Karpas-422 (cell line): ENCODE results near the gene CMTM5. TPM values are rescaled to one million over a fixed set of nuclear protein-coding genes. Genes with fewer than 3 reads are reported as not detected.

Experiments
- DNase-seq: peaks from one replicate; pipeline ENCODE4 v3.0.0-alpha.2; 2015
- H2AFZ ChIP-seq: fragments of 200-600 bp; sonication (generic); 2 replicates; pipeline ENCODE4 v1.6.1; 2014; ENCODE audit warnings: antibody characterized with exemption, low read length, mixed read lengths
- H3K27ac ChIP-seq: fragments of 200-600 bp; sonication (generic); 2 replicates; pipeline ENCODE4 v1.5.1; 2014; ENCODE audit warnings: mild to moderate bottlenecking, low read length, moderate library complexity
- H3K27me3 ChIP-seq: fragments of 200-600 bp; sonication (generic); 2 replicates; pipeline ENCODE4 v1.6.1; 2014; ENCODE audit warnings: low read length, mixed read lengths
- H3K36me3 ChIP-seq: fragments of 200-600 bp; sonication (generic); 2 replicates; pipeline ENCODE4 v1.6.1; 2014; ENCODE audit warnings: low read length, mixed read lengths; ENCODE audit not compliant: insufficient read depth
- H3K4me1 ChIP-seq: fragments of 200-600 bp; sonication (generic); 2 replicates; pipeline ENCODE4 v1.6.1; 2014; ENCODE audit warnings: mild to moderate bottlenecking, low read length, mixed read lengths
- H3K4me2 ChIP-seq: fragments of 200-600 bp; sonication (generic); 2 replicates; pipeline ENCODE4 v1.6.1; 2014; ENCODE audit warnings: low read length, low read depth, mild to moderate bottlenecking; ENCODE audit not compliant: poor library complexity, severe bottlenecking
- H3K4me3 ChIP-seq: fragments of 200-600 bp; sonication (generic); 2 replicates; pipeline ENCODE4 v1.5.1; 2014; ENCODE audit warnings: mild to moderate bottlenecking, antibody characterized with exemption, low read length, mixed read lengths
- H3K79me2 ChIP-seq: fragments of 200-600 bp; sonication (generic); 2 replicates; pipeline ENCODE4 v1.6.1; 2014; ENCODE audit warnings: mild to moderate bottlenecking, low read length, mixed read lengths
- H3K9ac ChIP-seq: fragments of 200-600 bp; sonication (generic); 2 replicates; pipeline ENCODE4 v1.6.0; 2014; ENCODE audit warnings: low read length
- H3K9me2 ChIP-seq: fragments of 200-600 bp; sonication (generic), shearing (Covaris generic); replicated peaks from 2 replicates; pipeline ENCODE4 v1.6.0; 2014; ENCODE audit warnings: mild to moderate bottlenecking, low read length, moderate library complexity; ENCODE audit not compliant: insufficient read depth
- H3K9me3 ChIP-seq: fragments of 300-700, 200-600 bp; sonication (generic); 2 replicates; pipeline ENCODE4 v1.6.1; 2014; ENCODE audit warnings: low read length, mixed read lengths
- H4K20me1 ChIP-seq: fragments of 200-600 bp; sonication (generic); 2 replicates; pipeline ENCODE4 v1.6.1; 2014; ENCODE audit warnings: mild to moderate bottlenecking, antibody characterized with exemption, low read length, low read depth; ENCODE audit not compliant: insufficient read depth
- total RNA-seq: library from RNA; depleted of rRNA; stranded (reverse); fragments of >200 nt; shearing (Covaris generic); gene quantifications from 2 replicates; pipeline ENCODE4 v1.2.3, GENCODE V29; 2014; ENCODE audit warnings: low replicate concordance

CMTM5 gene
- total RNA-seq, 1 experiment from 2014 or later, result not detected

GRCh38 chr14:23355871-23356435 is 20.9 kb upstream of the CMTM5 start:
- Histone ChIP-seq H3K79me2 (no peaks in the 10 kb centered on the region), H3K9me2 (no peaks in the 10 kb centered on the region), H3K9ac (no peak overlapping the region), H3K4me3 (no peak overlapping the region), H4K20me1 (no peaks in the 10 kb centered on the region), H3K4me1 (no peaks in the 10 kb centered on the region), H3K36me3 (no peaks in the 10 kb centered on the region), H3K27ac (no peak overlapping the region), H3K9me3 (no peaks in the 10 kb centered on the region), H3K27me3 (no peaks in the 10 kb centered on the region), H2AFZ (no peak overlapping the region), H3K4me2 (no peak overlapping the region)
- DNase-seq, result no peak

DNA sequence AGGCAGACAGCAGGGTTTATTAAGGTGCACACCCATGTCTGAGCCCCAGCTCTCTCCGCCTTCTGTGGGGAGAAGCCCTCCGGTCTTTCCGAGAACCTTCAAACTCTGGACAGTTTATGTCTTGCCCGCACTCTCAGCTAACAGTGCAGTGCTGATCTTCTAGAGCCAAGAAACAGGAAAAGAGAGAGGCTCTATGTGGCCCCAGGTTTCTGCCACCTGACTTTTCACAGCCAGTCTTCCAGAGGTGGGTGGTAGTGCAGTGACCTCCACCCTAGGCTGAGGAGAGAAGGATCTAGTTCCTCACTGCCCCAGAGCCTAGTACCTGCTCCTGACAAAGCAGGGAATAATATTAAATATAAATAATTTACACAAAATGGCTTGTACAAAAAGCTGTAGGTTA is 20.2 kb upstream of the CMTM5 start:
- Histone ChIP-seq H4K20me1 (no peaks in the 10 kb centered on the region), H3K4me2 (no peak overlapping the region), H3K9me2 (no peaks in the 10 kb centered on the region), H3K27me3 (no peaks in the 10 kb centered on the region), H3K4me1 (no peaks in the 10 kb centered on the region), H2AFZ (no peak overlapping the region), H3K9ac (no peak overlapping the region), H3K27ac (no peak overlapping the region), H3K4me3 (no peak overlapping the region), H3K79me2 (no peaks in the 10 kb centered on the region), H3K9me3 (no peaks in the 10 kb centered on the region), H3K36me3 (no peaks in the 10 kb centered on the region)
- no peak for DNase-seq

DNA sequence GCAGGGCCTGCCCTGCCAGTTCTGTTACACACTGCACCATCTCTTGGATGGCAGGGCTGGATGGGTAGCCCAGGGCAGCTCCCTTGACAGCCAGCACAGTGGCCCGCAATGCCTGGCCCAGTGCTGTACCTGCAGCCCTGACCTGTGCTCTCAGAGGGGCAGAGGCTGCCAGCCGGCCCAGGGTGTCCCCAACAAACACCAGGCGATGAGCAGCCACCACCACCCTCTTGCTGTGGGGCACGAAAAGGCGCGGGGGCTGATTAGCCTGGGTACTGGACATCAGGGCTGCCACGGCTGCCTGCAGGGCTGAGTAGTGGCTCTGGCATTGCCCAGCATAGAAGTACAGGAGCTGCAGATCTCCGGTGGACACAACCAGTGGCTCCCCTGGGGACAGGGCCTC is 19.6 kb upstream of the CMTM5 start:
- Histone ChIP-seq H4K20me1 (no peaks in the 10 kb centered on the region), H3K9me2 (no peaks in the 10 kb centered on the region), H2AFZ (no peak overlapping the region), H3K4me1 (no peaks in the 10 kb centered on the region), H3K27ac (no peak overlapping the region), H3K79me2 (no peaks in the 10 kb centered on the region), H3K9me3 (no peaks in the 10 kb centered on the region), H3K9ac (no peak overlapping the region), H3K4me2 (no peak overlapping the region), H3K36me3 (no peaks in the 10 kb centered on the region), H3K27me3 (no peaks in the 10 kb centered on the region), H3K4me3 (no peak overlapping the region)
- no peak for DNase-seq

DNA sequence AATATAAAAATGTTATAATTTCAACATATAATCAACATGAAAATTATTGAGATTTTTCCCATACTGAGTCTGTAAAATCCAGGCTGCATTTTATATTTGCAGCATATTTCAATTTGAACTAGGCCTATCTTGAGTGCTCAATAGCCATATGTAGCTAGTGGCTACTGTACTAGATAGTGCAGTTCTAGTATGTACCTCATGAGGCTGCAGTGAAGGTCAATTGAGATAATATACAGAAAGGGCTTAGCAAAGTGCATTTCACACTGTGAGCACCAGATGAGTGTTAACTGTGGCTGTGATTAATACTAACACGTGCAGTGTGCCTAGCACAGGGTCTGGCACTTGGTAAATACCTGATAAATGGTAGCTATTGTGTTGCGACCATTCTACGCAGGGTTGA is 18.8 kb upstream of the CMTM5 start:
- Histone ChIP-seq H3K27me3 (no peaks in the 10 kb centered on the region), H3K4me2 (no peak overlapping the region), H3K4me3 (no peak overlapping the region), H3K9ac (no peak overlapping the region), H3K9me2 (no peaks in the 10 kb centered on the region), H3K36me3 (no peaks in the 10 kb centered on the region), H2AFZ (no peak overlapping the region), H3K27ac (no peak overlapping the region), H3K79me2 (no peaks in the 10 kb centered on the region), H3K4me1 (no peaks in the 10 kb centered on the region), H4K20me1 (no peaks in the 10 kb centered on the region), H3K9me3 (no peaks in the 10 kb centered on the region)
- DNase-seq, result peak; percentile 44

DNA sequence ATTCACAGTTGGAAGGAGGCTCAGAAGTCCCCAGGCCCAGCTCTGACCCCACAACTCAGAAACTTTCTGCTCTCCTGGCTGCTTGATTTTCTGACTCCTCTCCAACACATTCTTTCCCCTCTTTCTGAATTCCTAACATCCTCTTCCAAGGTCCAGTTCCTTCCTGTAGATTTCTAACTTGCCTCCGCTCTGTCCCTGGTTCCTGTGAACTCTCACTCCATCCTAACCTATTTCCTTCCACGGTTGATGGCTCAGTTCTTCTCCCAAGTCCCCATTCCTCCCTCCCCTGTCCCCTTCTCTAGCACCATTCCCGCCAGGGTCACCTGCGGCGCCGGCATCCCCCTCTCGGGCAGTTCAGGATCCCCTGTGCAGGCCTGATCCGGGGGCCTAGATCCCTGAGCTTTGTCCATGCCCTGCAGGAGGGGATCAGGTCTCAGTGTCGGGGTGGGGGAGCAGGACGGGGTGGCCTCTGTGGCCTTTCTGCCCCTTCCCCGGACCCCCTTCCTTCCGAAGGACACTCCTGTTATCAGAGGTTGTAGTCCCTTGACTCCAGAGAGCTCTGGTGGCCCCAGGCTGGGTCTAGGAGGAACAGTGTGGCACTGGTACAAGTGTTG is 18.2 kb upstream of the CMTM5 start:
- no peaks in the 10 kb centered on the region for H3K9me3 ChIP-seq
- no peaks in the 10 kb centered on the region for H3K4me1 ChIP-seq
- no peak overlapping the region for H3K27ac ChIP-seq
- H3K9me2 ChIP-seq, result no peaks in the 10 kb centered on the region
- no peaks in the 10 kb centered on the region for H3K36me3 ChIP-seq
- no peaks in the 10 kb centered on the region for H3K79me2 ChIP-seq
- no peak for DNase-seq
- H4K20me1 ChIP-seq, result no peaks in the 10 kb centered on the region
- no peak overlapping the region for H3K4me2 ChIP-seq
- no peaks in the 10 kb centered on the region for H3K27me3 ChIP-seq
- no peak overlapping the region for H2AFZ ChIP-seq
- H3K9ac ChIP-seq, result no peak overlapping the region
- H3K4me3 ChIP-seq, result no peak overlapping the region

DNA sequence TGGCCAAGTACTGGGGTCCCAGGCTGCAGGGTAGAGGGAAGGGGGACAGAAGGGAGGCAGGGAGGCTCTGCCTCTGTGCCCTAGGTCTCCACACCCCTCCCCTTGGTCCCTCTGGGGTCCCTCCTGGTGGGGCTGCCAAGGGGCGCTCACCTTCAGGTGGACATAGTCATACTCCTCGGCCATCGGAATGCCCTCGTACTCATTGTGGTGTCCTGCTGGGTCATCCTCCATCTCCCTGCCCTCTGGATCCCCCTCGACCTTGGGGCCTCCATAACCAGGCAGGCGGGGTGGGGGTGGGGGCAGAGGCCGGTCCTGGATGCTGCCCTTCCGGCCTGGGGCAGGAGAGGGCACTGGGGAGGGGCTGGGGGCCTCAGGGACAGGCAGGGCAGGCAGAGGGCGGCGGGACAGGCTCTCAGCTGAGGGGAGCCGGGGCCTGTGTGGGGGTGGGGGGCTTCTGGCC is 17.6 kb upstream of the CMTM5 start:
- H4K20me1 ChIP-seq, result no peaks in the 10 kb centered on the region
- H2AFZ ChIP-seq, result no peak overlapping the region
- no peaks in the 10 kb centered on the region for H3K27me3 ChIP-seq
- H3K4me2 ChIP-seq, result no peak overlapping the region
- H3K27ac ChIP-seq, result no peak overlapping the region
- no peaks in the 10 kb centered on the region for H3K79me2 ChIP-seq
- H3K4me1 ChIP-seq, result no peaks in the 10 kb centered on the region
- DNase-seq, result no peak
- H3K36me3 ChIP-seq, result no peaks in the 10 kb centered on the region
- H3K4me3 ChIP-seq, result no peak overlapping the region
- no peak overlapping the region for H3K9ac ChIP-seq
- H3K9me3 ChIP-seq, result no peaks in the 10 kb centered on the region
- H3K9me2 ChIP-seq, result no peaks in the 10 kb centered on the region

DNA sequence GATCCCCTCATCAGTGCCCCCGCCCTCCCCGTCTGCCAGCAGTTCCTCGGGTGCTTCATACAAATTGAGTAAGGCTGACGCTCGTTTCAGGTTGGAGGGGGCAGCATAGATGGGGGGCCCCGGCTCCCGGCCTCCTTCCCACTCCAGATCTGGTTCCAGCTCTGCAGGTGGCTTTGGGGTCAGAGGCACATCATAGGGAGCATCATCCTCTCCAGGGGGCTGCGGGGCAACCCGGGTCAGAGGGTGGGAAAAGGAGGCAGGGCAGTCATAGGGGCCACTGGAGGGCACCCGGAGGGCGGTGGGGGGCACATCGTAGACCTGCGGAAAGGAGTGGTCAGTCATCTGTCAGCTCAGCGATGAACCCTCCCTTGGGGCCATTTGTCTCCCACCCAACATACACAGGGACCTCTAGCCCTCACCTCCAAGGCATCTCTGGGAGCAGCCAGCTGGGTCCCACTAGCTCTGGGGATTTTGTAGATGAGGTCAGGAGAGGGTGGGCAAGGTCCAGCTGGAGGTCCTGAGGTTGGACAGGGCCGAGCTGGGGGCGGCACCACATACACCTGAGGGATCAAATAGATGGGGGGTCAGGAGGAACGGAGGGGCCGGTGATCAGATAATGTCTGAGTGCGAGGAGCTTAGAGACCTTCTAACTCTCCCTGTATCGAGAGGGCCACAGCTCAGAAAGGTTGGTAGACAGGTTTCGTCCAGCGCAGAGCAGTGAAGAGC is 17.0 kb upstream of the CMTM5 start:
- H3K9ac ChIP-seq, result no peak overlapping the region
- H3K4me3 ChIP-seq, result no peak overlapping the region
- H2AFZ ChIP-seq, result no peak overlapping the region
- H3K27me3 ChIP-seq, result no peaks in the 10 kb centered on the region
- no peaks in the 10 kb centered on the region for H3K9me2 ChIP-seq
- no peak overlapping the region for H3K4me2 ChIP-seq
- no peak for DNase-seq
- no peaks in the 10 kb centered on the region for H4K20me1 ChIP-seq
- no peaks in the 10 kb centered on the region for H3K9me3 ChIP-seq
- no peaks in the 10 kb centered on the region for H3K36me3 ChIP-seq
- no peaks in the 10 kb centered on the region for H3K79me2 ChIP-seq
- no peak overlapping the region for H3K27ac ChIP-seq
- no peaks in the 10 kb centered on the region for H3K4me1 ChIP-seq

DNA sequence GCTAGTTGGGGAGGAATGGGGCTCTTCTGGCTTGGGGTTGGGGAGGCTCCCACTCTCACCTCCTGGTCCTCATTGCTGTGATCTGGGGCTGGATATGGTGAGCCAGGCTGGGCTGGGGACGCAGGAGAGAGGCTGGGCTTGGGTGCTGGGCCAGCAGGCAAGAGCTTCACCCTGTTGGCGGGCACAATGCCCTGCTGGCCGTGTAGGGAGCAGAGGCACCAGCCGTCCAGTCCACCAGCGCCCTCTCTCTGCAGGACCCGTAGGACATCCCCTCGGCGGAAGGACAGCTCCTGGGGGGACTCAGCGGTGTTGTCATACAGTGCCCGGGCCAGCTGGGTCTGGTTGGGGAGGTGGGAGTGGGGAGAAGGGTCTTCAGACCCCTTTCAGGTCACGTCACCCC is 16.4 kb upstream of the CMTM5 start:
- no peak for DNase-seq
- Histone ChIP-seq H4K20me1 (no peaks in the 10 kb centered on the region), H2AFZ (no peak overlapping the region), H3K36me3 (no peaks in the 10 kb centered on the region), H3K9me3 (no peaks in the 10 kb centered on the region), H3K9ac (no peak overlapping the region), H3K9me2 (no peaks in the 10 kb centered on the region), H3K27ac (no peak overlapping the region), H3K4me2 (no peak overlapping the region), H3K79me2 (no peaks in the 10 kb centered on the region), H3K4me1 (no peaks in the 10 kb centered on the region), H3K27me3 (no peaks in the 10 kb centered on the region), H3K4me3 (no peak overlapping the region)
